ENCODE measurements around the gene BID. TPM values are rescaled to one million over a fixed set of nuclear protein-coding genes. Genes with fewer than 3 reads are reported as not detected.

Gene BID
- total RNA-seq, 3 donors from 2014 or later (not counting 1 experiment from before 2014, with no cell fraction given) = 40.9 to 42.4 (median 42.3) TPM

DNA sequence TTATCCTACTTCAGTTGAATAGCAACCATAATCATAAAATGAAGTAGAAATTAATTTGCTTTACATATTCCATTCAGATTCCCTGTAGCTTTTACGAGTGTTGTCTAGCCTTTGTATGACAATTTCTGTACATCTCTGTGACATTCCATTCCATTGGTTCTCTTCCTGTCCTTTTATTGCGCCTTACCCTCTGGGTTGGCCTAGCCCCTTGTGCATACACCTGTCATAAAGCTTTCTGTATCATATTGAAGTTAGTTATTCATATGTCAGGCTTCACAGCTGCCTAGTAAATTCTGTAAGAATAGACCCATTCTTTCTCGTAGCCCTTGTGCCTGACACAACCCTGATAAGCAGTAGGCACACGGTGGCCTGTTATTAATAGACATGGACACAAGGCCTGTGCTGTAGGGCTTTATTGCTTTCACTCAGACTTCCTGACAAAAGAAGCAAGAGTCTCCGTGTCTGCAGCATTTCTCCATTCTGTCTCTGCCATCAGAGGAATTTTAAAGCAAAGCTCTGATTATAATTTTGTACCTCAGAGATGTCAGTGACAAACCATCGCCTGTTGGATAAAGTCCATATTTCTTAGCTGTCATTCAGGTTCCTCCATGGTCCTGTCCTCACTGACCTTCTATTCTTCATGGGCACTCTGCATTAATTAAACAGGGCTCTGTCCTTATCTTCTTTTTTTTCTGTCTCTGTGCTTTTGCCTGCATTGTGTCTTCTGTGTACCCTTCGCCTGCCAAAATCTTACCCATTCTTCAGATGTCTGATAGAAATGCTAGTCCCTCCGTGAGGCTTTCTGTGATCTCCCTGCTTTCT lies 49.4 kb downstream of the BID start:
- ATAC-seq = no peak
- H3K36me3 Mint-ChIP-seq = peaks cover 7% of the 10 kb centered on the region
- H3K4me3 ChIP-seq (ENCODE audit: low read length) = no peak overlapping the region
- peak overlapping the region in 1 of 2 donors; percentile 33 for H3K27ac Mint-ChIP-seq
- intact Hi-C loops (cut with micrococcal nuclease) = no loop called here
- H3K36me3 ChIP-seq (ENCODE audit: control insufficient read depth, insufficient read depth, low read length) = peaks cover 20% of the 10 kb centered on the region
- H3K9me3 ChIP-seq (ENCODE audit: control insufficient read depth, insufficient read depth, low read length) = no peaks in the 10 kb centered on the region
- 90% methylated on average over 8 of the region's 8 CpGs for WGBS (ENCODE audit: insufficient coverage)
- H3K4me1 Mint-ChIP-seq = peaks cover 14 to 16% of the 10 kb centered on the region in 2 donors
- TF ChIP-seq, protein P1, sequence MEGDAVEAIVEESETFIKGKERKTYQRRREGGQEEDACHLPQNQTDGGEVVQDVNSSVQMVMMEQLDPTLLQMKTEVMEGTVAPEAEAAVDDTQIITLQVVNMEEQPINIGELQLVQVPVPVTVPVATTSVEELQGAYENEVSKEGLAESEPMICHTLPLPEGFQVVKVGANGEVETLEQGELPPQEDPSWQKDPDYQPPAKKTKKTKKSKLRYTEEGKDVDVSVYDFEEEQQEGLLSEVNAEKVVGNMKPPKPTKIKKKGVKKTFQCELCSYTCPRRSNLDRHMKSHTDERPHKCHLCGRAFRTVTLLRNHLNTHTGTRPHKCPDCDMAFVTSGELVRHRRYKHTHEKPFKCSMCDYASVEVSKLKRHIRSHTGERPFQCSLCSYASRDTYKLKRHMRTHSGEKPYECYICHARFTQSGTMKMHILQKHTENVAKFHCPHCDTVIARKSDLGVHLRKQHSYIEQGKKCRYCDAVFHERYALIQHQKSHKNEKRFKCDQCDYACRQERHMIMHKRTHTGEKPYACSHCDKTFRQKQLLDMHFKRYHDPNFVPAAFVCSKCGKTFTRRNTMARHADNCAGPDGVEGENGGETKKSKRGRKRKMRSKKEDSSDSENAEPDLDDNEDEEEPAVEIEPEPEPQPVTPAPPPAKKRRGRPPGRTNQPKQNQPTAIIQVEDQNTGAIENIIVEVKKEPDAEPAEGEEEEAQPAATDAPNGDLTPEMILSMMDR (IDR thresholded peaks at IDR 0.05) = no peak
- DNase-seq = no peak
- H3K27me3 ChIP-seq (ENCODE audit: control insufficient read depth, insufficient read depth, low read length) = no peaks in the 10 kb centered on the region
- H3K9me3 Mint-ChIP-seq = no peaks in the 10 kb centered on the region
- no peak overlapping the region for H3K27ac ChIP-seq (ENCODE audit: low read length)
- H3K27me3 Mint-ChIP-seq (ENCODE audit: low read depth in 2 of 2) = no peaks in the 10 kb centered on the region
- H3K4me1 ChIP-seq (ENCODE audit: control insufficient read depth, insufficient read depth, low read length) = peaks cover 9% of the 10 kb centered on the region
- no peak overlapping the region for H3K4me3 Mint-ChIP-seq

DNA sequence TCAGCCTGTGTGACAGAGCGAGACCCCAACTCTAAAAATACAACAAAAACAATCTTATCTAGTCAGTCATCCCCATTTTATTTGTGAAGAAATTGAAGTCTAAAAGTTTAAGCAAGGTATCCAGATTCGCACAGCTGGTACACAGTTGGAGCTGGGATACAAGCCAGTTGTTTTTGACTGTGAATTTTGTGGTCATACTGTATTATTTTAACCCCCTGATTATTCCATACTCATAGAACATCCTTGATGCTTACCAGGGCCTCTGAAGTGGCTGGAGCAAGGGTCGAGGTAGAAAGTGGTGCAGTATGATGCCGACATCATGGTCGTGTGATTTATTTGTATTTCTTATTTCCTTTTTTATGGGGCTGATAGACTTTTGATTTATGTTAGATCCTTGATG lies 50.0 kb downstream of the BID start:
- Mint-ChIP-seq H3K36me3 (peaks cover 7% of the 10 kb centered on the region), H3K27me3 (ENCODE audit: low read depth in 2 of 2) (no peaks in the 10 kb centered on the region), H3K9me3 (no peaks in the 10 kb centered on the region), H3K4me1 (peaks cover 14 to 16% of the 10 kb centered on the region in 2 donors), H3K27ac (peak overlapping the region in 1 of 2 donors; percentile 33), H3K4me3 (no peak overlapping the region)
- 64% methylated on average over 3 of the region's 5 CpGs for WGBS (ENCODE audit: insufficient coverage)
- intact Hi-C loops (cut with micrococcal nuclease) = no loop called here
- peaks cover 17% of the 10 kb centered on the region for H3K36me3 ChIP-seq (ENCODE audit: control insufficient read depth, insufficient read depth, low read length)
- DNase-seq (no peak), ATAC-seq (no peak)
- no peaks in the 10 kb centered on the region for H3K27me3 ChIP-seq (ENCODE audit: control insufficient read depth, insufficient read depth, low read length)
- TF ChIP-seq, protein P1 (IDR thresholded peaks at IDR 0.05) = no peak
- H3K9me3 ChIP-seq (ENCODE audit: control insufficient read depth, insufficient read depth, low read length) = no peaks in the 10 kb centered on the region
- peaks cover 9% of the 10 kb centered on the region for H3K4me1 ChIP-seq (ENCODE audit: control insufficient read depth, insufficient read depth, low read length)
- H3K4me3 ChIP-seq (ENCODE audit: low read length) = no peak overlapping the region
- H3K27ac ChIP-seq (ENCODE audit: low read length) = no peak overlapping the region

DNA sequence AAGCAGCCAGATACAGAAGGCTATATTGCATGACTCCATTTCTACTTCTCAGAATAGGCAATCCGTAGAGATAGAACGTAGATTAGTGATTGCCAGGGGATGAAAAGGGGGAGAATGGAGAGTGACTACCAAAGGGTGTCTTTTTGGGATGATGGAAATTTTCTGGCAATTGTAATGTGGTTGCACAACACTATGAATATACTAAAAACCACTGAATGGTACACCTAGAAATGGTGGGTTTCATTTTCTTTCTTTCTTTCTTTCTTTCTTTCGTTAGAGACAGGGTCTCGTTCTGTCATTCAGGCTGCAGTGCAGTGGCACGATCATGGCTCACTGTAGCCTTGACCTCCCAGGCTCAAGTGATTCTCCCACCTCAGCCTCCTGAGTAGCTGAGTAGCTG lies 54.4 kb downstream of the BID start:
- TF ChIP-seq, protein P1 (IDR thresholded peaks at IDR 0.05) = no peak
- no peak overlapping the region for H3K27ac Mint-ChIP-seq
- Histone ChIP-seq H3K4me3 (ENCODE audit: low read length) (no peak overlapping the region), H3K36me3 (ENCODE audit: control insufficient read depth, insufficient read depth, low read length) (no peaks in the 10 kb centered on the region), H3K27ac (ENCODE audit: low read length) (no peak overlapping the region), H3K27me3 (ENCODE audit: control insufficient read depth, insufficient read depth, low read length) (no peaks in the 10 kb centered on the region), H3K9me3 (ENCODE audit: control insufficient read depth, insufficient read depth, low read length) (no peaks in the 10 kb centered on the region), H3K4me1 (ENCODE audit: control insufficient read depth, insufficient read depth, low read length) (no peaks in the 10 kb centered on the region)
- DNase-seq (no peak), ATAC-seq (no peak)
- no peaks in the 10 kb centered on the region for H3K9me3 Mint-ChIP-seq
- intact Hi-C loops (cut with micrococcal nuclease) = no loop called here
- WGBS (ENCODE audit: insufficient coverage) = 90% methylated on average over 3 of the region's 5 CpGs
- no peaks in the 10 kb centered on the region for H3K27me3 Mint-ChIP-seq (ENCODE audit: low read depth in 2 of 2)
- no peak overlapping the region for H3K4me3 Mint-ChIP-seq
- H3K36me3 Mint-ChIP-seq = no peaks in the 10 kb centered on the region
- H3K4me1 Mint-ChIP-seq = peaks cover 13% of the 10 kb centered on the region in 2 donors
